Kidney tubule cell (primary cell): ENCODE measurements around the gene LRBA.
A peak's percentile ranks its signal among the peaks of the same experiment; 100 is the strongest.
"Not testable (repeated sequence)": the region's sequence is repeated elsewhere in the genome, so short reads cannot be mapped to it uniquely, and the experiment has no call there.

Experiments
- DNase-seq: peaks from one replicate; pipeline ENCODE4 v3.0.0-alpha.2; 2018; ENCODE audit warnings: low spot score

LRBA gene

DNA sequence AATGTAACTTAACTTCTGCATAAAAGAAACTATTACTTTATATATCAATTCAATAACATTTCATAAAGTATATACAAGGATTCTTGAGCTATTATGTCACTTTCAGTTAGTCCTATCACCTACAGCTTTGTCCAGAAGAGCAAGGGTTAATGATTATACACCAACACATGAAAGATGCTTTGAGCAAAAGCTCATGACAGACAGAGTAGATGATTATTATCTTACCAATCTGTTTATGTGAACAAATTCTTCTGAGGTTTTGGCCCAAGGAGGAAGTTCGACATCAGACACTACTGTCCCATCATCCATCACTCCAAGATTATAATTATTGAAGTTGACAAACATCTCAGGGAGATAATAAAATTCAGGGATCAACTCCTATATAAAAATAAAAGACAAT is 599.9 kb downstream of the LRBA start:
- DNase-seq: peak; percentile 69

DNA sequence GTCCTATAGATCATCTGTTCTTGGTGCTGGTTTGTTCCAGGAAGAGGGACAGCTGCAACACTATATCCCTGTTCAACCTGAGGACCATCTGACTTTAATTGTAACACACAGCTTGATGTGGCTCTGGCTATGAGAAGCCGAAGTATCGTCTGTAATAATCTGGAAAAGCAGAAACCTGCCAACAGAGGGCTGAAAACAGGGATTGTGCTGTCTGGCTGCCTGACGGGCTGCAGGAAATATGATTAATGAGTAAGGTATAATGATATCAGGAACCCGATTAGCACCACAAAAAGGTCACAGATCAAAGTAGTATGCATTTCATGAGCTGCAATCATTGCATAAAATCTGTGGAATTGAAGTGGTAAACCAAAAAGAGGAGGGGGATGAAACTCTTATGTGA is 603.6 kb downstream of the LRBA start:
- no peak for DNase-seq

DNA sequence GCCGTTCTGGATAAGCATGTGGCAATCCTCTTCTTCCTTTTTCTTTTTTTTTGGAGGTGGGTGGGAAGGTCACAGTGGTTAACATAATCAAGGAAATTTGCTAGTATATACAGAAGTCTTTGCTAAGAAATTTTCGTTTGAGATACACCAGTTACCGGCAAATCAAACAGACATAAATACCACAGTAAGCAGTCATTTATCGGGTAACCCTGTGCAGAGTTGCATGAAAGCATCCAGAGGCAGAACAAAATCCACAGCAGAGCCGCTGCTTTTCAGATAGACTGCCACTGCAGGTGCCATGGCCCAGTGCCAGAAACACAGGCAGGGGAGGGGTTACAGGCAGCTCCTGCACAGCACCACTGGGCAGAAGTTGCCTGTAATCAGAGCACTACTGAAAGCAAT is 612.2 kb downstream of the LRBA start:
- peak; percentile 61 for DNase-seq

DNA sequence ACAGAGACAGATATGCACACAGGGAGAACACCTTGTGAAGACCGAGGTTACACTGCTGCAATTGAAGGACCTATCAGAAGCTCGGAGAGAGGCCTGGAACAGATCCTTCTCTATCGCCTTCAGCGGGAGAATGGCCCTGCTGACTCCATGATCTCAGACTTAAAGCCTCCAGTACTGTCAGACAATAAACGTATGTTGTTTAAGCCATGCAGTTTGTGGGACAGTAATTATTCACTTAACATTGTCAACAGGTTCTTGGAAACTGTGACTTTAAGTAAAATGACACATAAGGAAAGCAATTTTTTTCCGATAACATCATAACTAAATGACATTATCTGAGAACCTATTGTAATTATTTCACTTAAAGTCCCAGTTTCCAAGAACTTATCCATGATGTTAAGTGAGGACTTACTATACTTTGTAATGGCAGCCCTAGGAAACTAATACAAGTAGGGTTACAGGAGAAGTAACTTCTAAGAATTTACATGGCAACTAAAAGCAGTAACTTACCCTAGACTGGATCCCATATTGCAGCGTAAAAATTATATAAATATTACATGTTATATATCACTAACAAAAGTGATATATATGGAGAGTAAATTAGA is 613.9 kb downstream of the LRBA start:
- DNase-seq: no peak

DNA sequence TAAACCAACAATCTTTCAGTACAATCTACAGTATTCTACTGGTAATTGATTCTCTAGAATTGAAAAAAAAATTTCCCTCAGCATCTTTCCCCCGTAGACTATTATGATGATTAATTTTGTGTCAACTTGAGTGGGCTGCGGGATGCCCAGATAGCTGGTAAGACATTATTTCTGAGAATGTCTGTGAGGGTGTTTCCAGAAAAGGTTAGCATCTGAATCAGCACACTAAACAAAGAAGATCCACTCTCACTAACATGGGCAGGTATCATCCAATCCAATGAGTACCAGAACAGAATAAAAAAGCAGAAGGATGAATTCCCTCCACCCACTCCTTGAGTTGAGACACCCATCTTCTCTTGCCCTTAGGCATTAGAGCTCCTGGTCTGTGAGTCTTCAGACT is 619.2 kb downstream of the LRBA start:
- DNase-seq: no peak

DNA sequence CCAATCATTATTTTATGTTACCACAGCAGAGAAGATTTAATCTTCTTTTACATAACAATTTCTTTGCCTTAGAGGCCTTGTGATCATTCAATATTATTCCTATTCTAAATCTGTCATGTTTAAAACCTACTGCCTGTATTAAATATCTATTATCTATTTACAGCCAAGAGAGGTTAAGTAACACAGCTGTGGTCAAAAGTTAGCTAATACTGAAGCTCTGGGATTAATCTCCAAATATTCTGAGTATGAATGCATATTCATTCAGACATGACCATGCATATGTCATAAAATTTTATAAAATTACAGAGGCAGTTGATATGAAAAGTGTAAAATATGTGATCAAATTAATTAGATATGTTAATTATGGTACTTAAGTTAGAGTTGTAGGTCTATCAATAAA is 621.0 kb downstream of the LRBA start:
- DNase-seq: no peak

DNA sequence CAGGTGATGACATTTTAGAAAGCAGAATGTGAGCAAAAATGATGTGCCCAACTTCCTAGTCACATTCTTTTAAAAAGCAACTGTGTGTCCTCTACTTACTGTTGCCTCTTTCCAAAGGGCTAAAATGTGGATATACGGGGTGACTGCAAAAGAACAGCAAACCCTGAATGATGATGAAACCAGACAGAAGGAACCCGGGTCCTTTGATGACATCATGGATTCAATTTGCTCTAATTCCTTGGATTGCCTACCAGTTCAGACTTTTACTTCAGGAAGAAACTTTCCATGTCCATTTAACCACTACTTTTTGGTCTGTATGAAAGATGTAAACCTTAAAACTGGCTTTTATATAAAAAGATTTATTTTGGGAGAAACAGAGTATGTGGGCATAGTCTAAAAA is 624.0 kb downstream of the LRBA start:
- DNase-seq: no peak

DNA sequence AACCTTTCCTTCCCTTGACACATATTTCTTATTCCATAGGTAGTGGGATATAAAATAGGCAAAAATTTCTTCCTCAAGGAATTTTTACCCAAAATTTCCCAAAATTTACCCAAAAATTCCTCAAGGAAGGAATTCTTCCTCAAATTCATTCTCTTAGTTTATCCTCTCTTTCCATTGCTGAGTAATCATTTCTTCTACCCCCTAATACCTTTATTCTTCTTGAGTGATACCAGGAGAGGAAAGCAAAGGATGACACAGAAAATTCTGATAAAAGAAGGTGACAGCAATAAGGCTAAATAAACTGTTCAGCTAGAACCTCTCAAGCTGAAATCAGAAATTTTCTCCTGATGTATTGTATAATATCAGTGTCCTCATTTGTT is 624.6 kb downstream of the LRBA start:
- no peak for DNase-seq

DNA sequence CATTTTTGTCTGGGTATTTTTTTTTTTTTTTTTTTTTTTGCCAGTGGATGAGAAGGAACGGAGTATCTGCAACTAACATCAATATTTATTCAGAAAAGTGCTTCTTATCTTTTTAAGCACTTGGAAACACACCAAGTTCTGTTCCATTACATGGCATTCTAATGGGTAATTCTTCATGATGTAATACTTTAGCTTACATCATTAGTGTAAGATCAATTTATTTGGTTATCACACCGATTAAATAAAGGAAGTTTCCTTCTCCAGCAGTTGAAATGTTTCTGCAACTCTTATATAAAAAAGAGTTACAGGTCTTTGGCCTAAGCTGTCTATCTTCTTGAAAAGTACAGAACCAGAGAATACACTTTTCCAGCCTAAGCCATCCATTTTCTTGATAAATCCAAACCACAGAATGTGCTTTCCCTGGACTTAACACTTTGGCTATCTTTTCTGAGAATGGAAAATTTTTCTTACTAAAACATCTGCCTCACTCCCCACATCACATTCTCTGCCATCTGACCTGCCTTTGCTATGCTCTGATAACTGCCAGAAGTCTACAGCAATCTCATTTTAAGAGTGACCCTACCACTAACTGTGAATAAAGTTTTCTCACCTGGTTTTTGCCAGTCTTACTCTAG is 625.1 kb downstream of the LRBA start:
- no peak for DNase-seq

DNA sequence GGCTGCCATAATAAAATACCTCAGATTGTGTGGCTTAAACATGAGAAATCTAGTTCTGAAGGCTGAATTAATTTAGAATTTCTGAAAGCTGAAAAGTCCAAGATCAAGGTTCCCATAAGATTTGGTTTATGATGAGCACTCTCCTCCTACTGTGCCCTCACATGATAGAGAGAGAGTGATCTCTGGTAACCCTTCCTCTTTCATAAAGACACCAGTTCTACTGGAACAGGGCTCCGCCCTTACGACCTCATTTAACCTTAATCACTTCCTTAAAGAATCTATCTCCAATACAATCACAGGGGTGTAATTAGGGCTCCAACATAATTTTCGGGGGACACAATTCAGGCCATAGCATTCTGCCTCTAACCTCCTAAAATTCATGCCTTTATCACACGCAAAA is 627.1 kb downstream of the LRBA start:
- DNase-seq: no peak

DNA sequence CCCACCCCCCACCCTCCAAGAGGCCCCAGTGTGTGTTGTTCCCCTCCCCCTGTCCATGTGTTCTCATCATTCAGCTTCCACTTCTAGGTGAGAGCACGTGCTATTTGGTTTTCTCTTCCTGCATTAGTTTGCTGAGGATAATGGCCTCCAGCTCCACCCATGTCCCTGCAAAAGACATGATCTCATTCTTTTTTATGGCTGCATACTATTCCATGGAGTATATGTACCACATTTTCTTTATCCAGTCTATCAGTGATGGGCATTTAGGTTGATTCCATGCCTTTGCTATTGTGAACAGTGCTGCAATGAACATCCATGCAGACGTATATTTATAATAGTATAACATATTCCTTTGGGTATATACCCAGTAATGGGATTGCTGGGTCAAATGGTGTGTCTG is 628.7 kb downstream of the LRBA start:
- DNase-seq: not testable (repeated sequence)

DNA sequence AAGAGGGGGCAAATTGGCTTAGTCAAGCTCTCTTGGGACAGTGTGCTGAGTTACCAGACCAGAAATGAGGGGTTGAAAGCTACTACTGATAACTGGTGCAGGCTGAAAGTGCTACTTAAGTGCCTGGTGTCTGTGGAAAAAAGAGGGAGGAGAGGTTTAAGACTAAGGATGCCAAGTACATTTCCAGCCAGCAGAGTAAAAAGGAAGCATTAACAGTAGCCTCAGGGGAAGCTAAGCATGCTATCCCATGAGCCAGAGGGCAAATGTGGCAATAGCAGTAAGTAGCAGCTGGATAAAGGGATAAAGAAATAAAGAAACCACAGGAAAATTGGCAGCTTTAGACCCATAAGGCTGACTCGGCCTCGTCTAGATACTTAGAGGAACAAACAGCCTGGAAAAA is 629.5 kb downstream of the LRBA start:
- peak; percentile 1 for DNase-seq

DNA sequence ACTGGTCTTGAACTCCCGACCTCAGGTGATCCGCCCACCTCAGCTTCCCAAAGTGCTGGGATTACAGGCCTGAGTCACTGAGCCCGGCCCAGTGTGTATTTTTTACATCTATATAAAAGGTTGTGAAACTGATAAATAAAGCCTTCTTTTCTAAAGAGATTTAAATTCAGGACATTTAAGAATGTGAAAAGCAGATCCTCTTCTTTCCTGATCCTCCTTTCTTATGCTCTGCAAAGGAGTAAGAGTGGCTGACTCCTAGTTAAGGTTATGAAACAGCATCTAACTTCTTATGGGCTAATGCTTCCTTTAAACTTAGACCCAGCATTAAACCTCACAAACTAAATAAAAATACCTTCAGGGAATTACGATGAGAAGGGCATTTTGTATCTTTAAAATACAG is 630.8 kb downstream of the LRBA start:
- no peak for DNase-seq

DNA sequence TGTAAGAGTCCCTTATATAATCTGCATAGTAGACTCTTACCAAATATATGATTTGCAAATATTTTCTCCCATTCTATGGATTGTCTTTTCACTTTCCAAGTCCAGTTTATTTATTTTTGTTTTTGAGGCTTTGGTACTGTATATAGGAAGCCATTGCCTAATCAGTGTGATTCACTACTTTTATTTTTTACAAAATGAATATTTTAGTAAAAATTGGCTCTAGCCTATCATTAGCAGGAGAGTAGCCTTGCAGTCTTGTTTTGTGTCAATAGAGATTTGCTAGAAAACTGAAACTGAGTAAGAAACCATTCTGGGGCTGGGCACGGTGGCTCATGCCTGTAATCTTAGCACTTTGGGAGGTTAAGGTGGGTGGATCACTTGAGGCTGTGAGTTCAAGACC is 633.1 kb downstream of the LRBA start:
- no peak for DNase-seq

DNA sequence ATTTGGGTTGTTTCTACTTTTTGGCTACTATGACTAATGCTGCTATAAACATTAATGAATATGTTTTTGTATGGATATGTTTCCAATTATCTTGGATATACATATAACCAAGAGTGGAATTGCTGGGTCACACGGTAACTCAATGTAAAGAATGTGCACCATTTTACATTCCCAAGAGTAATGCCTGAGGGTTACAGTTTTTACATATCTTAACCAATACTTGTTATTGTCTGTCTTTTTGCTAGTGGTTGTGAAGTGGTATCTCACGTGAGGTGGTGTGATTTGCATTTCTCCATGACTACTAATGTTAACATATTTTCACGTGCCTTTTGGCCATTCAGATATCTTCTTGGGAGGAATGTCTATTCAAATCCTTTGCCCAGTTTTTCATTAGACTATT is 633.5 kb downstream of the LRBA start:
- DNase-seq: no peak

DNA sequence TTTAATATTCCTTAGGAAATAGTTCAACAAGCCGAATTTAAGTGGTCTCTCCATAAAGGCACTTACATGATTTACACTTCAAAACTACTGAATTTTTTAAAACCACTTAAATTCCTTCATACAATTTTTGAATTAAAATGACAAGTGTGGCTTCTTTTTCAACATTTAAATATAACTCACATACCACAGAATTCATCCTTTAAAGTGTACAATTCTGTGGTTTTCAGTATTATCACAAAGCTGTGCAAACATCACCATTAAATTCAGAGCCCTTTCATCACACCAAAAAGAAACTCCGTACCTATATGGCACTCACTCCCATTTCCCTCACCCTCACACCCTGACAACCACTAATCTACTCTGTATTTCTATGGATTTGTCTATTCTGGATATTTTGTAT is 634.0 kb downstream of the LRBA start:
- DNase-seq: no peak

DNA sequence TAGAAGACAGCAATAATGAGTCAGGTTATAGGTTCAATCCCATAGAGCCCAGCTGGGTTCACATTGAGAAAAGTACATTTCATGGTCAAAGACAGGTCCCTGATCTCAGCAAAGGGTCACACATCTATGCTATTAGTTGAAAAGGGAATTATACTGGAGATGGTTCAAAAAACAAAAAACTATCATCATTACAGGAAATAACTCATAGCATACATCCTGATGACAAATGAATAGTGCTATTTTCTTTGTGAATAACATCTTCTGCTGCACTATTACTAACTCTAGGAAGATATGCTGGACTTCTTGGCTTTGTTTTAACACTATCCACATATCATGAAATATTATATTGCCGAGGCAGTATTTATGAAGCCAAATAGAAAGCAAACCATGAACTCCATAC is 635.6 kb downstream of the LRBA start:
- peak; percentile 6 for DNase-seq

DNA sequence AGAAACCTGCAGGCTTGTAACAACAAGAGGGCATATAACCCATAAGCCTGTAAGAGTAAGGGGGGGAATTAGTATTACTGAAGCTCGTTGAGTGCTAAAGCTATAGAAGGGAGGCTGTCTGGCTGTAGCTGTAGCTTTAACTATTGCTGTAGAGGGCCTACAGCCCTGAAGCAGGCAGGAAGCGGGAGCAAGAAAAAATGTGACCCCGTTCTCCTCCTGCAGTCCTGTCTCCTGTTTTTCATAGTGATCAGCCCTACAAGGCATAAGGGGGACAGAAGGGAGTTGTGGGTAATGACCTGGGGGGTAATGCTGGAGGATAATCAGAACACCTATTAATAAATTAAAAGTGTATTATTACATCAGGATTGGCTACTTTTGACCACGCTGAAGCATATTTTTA is 640.1 kb downstream of the LRBA start:
- DNase-seq: no peak

DNA sequence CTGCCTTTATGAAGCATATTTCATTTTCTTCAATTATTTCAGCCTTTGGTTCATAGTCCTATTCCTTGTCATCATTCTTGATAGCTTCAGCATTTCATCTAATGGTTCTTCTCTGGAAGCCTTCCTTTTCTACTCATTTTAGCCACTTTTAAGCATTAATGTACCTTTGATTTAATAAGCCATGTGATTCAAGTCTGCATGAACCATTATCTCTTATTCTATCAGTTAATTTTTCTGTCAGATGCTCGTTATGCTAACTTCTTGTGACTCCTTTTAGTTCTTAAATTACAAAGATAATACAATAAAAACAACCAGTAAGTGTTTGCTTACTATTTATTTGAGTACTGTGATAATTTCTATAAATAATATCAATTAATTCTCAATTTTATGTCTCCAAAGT is 643.2 kb downstream of the LRBA start:
- DNase-seq: no peak

DNA sequence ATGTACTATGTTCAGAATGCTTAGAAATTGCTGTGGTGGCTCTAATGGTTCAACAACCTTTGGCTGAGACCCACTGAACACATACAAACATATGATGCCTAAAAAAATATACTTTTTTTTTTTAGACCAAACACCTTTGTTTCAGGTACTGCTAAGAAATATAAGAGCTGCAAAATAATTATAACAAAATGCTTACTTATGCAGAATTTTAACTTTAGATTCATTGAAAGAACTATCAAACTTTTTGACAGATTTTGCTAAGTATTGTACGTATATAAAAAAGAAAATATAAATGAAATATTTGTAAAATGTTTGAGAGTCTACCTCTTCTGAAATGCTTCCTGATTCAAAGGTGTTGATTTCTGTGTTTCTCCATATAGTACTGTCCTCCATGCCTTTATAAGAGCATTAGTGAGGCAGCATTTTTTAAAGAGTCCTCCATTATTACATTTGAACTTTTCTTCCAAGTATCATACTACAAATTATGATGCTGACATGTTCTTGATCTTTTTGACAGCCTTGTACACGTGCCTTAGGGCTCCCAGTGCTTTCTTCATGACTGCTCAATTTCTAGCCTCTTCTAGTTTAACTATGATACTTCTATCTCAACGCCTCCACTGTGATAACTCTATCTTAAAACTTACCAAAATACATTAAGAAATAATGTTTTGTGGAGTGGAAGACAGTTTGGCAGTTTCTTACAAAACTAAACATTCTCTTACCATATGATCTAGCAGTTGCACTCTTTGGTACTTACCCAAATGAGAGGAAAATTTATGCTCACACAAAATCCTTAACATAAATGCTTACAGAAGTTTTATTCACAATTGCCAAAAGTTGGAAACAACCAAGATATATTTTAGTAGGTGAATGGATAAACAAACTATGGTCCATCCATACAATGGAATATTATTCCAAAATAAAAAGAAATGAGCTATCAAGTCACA is 645.4 kb downstream of the LRBA start:
- no peak for DNase-seq

DNA sequence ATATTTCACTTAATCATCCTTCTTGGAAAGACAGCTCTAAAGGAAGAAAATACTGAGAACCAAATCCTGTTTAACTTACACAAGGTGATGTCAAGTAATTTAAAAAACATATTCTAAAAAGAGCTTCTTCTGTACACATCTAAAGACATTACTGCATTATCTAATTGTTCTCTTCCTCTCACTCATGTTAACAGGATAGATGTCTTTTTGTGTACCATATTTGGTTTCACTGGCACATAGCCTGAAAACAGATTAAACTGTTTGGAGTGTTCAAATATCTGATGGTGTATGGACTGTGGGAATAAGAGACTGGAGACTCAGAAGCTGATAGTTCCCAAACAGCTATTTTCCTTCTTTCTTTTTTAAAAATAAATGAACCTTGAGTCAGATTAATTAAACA is 646.4 kb downstream of the LRBA start:
- no peak for DNase-seq

DNA sequence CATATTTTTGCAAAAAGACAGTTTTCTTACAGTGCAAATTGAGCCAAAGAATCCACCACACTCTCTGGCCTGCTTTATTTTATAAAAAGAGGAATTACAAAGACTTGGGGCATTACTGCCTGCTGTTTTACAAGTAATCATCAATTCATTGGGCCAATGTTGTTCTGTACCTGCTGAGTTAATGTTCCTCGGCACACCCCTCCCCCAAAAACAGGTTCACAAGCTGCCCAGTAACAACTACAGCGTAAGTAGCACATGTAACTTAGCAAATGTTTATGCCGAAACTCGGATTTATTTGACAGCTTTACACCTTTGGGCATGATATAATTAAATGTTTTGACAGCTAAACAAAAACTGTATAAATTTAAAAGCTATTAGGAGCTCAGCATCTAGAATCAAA is 647.8 kb downstream of the LRBA start:
- no peak for DNase-seq

DNA sequence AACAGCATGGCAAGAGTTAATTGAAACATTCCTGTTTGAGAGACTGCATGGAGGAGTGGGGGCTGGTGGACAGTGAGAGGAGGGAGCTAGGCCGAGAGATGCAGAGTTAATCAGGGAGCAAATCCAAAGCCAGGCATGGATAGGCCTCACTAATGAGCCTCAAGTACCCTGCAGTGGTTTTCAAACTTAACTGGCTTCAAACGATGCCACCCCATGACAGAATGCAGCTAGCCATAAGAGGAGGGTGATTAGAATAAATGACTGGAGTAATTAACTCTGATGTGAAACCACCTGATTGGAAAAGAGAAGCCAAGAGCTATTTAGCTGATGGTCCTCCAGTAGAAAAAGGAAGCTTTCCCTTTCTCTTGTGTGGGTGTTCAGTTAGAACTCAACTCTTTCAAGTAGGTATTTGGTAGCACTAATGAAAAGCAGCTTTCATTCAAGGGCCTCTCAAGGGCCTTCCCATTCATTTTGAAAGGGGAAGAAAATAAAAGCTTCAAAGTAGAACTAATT is 648.5 kb downstream of the LRBA start:
- DNase-seq: no peak
